Smooth muscle cell (in vitro differentiated cells): Measurements from ENCODE around the gene INTS6L. TPM values are rescaled to one million over a fixed set of nuclear protein-coding genes. Genes with fewer than 3 reads are reported as not detected.

Experiments
- DNase-seq: peaks from one replicate; lab custom pipeline; 2025; ENCODE audit not compliant: unreplicated experiment; lab: John Stamatoyannopoulos, UW
- H2AFZ ChIP-seq: fragments of 200-600 bp; sonication (generic); 2 replicates; pipeline ENCODE4 v1.6.0; 2016; ENCODE audit warnings: antibody characterized with exemption, low read depth, mild to moderate bottlenecking
- H3F3A ChIP-seq: fragments of 200-600 bp; sonication (generic); 2 replicates; pipeline ENCODE4 v1.6.0; 2017; ENCODE audit warnings: antibody characterized with exemption, low read depth
- H3K27ac ChIP-seq: fragments of 200-600 bp; sonication (generic); 2 replicates; pipeline ENCODE4 v1.5.1; 2016; ENCODE audit warnings: low read depth, mild to moderate bottlenecking
- H3K27me3 ChIP-seq: fragments of 200-600 bp; sonication (generic); 2 replicates; pipeline ENCODE4 v1.6.1; 2016; ENCODE audit warnings: low read depth, mild to moderate bottlenecking
- H3K36me3 ChIP-seq: fragments of 200-600 bp; sonication (generic); 2 replicates; pipeline ENCODE4 v1.5.1; 2016; ENCODE audit warnings: low read depth
- H3K4me1 ChIP-seq: fragments of 200-600 bp; sonication (generic); 2 replicates; pipeline ENCODE4 v1.5.1; 2016; ENCODE audit warnings: low read depth
- H3K4me2 ChIP-seq: fragments of 200-600 bp; sonication (generic); 2 replicates; pipeline ENCODE4 v1.6.0; 2016; ENCODE audit warnings: mild to moderate bottlenecking
- H3K4me3 ChIP-seq: fragments of 200-600 bp; sonication (generic); 2 replicates; pipeline ENCODE4 v1.5.1; 2016; ENCODE audit warnings: mild to moderate bottlenecking
- H3K79me2 ChIP-seq: fragments of 200-600 bp; sonication (generic); 2 replicates; pipeline ENCODE4 v1.6.0; 2016; ENCODE audit warnings: low read depth, mild to moderate bottlenecking
- H3K9ac ChIP-seq: fragments of 200-600 bp; sonication (generic); 2 replicates; pipeline ENCODE4 v1.6.0; 2016; ENCODE audit warnings: low read depth
- H3K9me3 ChIP-seq: fragments of 200-600 bp; sonication (generic); replicated peaks from 2 replicates; pipeline ENCODE4 v1.5.1; 2016; ENCODE audit warnings: low read depth
- H4K20me1 ChIP-seq: fragments of 200-600 bp; sonication (generic); 2 replicates; pipeline ENCODE4 v1.6.0; 2016; ENCODE audit warnings: low read depth
- WGBS: methylation state at CpG from one replicate; pipeline ENCODE4 v1.1.7; 2016; ENCODE audit warnings: low lambda C conversion rate; 5-methylcytosine and 5-hydroxymethylcytosine counted together
- polyA plus RNA-seq: library from polyadenylated mRNA; unstranded; fragments of >200 nt; fragmentation: Nextera tagmentation; extraction: Ambion mirVana; gene quantifications from 2 replicates; pipeline ENCODE4 v1.2.1, GENCODE V29; 2016
- total RNA-seq: library from RNA; depleted of rRNA; stranded (reverse); fragments of >200 nt; gene quantifications from 2 replicates; pipeline ENCODE4 v1.2.3, GENCODE V29; 2014
- TF ChIP-seq, protein P1 (sequence below): fragments of 200-600 bp; sonication (generic); IDR thresholded peaks from 2 replicates; pipeline ENCODE4 v1.5.1; 2017; ENCODE audit warnings: borderline replicate concordance, mild to moderate bottlenecking, antibody characterized with exemption; ENCODE audit not compliant: insufficient read depth, poor library complexity, severe bottlenecking

INTS6L gene
- total and polyA plus RNA-seq, 2 experiments from 2014 or later, result 4.9 to 20.5 TPM

DNA sequence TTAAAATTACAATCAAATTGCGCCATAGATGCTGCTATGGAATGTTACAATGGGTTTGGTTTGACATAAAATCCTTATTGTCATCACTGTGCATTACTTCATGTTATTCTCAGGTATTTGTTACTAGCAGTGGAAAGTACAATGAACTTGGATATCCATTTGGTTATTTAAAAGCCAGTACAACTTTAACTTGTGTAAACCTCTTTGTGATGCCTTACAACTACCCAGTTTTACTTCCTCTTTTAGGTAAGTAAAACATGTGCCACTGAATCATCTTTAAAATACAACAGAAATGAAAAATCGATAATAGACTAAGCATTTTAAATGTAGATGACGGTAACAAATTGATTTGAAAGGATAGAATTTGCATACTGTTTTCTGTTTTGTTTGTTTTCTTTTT is 35.6 kb downstream of the INTS6L start:
- Histone ChIP-seq H3K27me3 (no peaks in the 10 kb centered on the region), H3K4me2 (no peak overlapping the region), H4K20me1 (no peaks in the 10 kb centered on the region), H2AFZ (no peak overlapping the region), H3K4me1 (no peaks in the 10 kb centered on the region), H3K36me3 (no peaks in the 10 kb centered on the region), H3K9ac (no peak overlapping the region), H3F3A (no peaks in the 10 kb centered on the region), H3K79me2 (no peaks in the 10 kb centered on the region), H3K4me3 (no peak overlapping the region), H3K27ac (no peak overlapping the region), H3K9me3 (peaks cover 4% of the 10 kb centered on the region)
- TF ChIP-seq, protein P1, sequence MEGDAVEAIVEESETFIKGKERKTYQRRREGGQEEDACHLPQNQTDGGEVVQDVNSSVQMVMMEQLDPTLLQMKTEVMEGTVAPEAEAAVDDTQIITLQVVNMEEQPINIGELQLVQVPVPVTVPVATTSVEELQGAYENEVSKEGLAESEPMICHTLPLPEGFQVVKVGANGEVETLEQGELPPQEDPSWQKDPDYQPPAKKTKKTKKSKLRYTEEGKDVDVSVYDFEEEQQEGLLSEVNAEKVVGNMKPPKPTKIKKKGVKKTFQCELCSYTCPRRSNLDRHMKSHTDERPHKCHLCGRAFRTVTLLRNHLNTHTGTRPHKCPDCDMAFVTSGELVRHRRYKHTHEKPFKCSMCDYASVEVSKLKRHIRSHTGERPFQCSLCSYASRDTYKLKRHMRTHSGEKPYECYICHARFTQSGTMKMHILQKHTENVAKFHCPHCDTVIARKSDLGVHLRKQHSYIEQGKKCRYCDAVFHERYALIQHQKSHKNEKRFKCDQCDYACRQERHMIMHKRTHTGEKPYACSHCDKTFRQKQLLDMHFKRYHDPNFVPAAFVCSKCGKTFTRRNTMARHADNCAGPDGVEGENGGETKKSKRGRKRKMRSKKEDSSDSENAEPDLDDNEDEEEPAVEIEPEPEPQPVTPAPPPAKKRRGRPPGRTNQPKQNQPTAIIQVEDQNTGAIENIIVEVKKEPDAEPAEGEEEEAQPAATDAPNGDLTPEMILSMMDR, result no peak
- no peak for DNase-seq
- WGBS, result 65% methylated on average over 3 of the region's 3 CpGs

DNA sequence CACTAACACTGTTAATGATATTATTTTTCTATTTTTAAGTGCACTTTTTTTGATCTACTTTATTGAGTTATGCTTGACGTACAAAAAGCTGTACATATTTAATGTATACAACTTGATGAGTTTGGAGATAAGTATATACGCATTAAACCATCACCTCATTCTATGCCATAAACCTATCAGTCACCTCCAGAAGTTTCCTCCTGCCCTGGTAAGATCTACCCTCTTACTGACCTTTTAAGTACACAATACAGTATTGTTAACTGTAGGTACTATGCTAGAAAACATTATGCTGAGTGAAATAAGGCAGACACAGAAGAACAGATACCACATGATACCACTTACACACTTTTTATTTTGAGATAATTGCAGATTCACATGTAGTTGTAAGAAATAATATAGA is 36.9 kb downstream of the INTS6L start:
- 87% methylated on average over 2 of the region's 2 CpGs for WGBS
- Histone ChIP-seq H2AFZ (no peak overlapping the region), H3K27ac (no peak overlapping the region), H3K36me3 (peaks cover under 1% of the 10 kb centered on the region), H3K4me2 (no peak overlapping the region), H3K79me2 (no peaks in the 10 kb centered on the region), H3K4me1 (no peaks in the 10 kb centered on the region), H3K9me3 (peaks cover 4% of the 10 kb centered on the region), H3K4me3 (no peak overlapping the region), H4K20me1 (no peaks in the 10 kb centered on the region), H3K27me3 (no peaks in the 10 kb centered on the region), H3F3A (no peaks in the 10 kb centered on the region), H3K9ac (no peak overlapping the region)
- no peak for DNase-seq
- TF ChIP-seq, protein P1, result no peak

DNA sequence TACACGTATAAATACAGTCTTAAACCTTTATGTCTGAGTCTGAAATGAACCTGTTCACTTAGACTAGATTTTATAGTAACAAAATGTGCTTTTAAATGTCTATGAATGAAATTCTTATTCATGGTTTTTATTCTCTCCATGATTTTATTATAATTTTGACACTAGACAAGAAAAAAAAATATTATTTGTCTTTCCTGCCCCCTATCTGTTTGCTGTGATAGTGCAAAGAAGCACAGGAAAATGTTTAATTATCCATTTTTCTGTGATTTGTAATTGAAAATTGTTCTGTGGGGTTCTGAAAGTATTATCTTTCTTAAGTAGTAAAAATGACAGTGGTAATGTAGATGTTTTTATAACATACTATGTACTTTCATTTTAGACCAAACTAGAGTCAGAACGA is 52.0 kb downstream of the INTS6L start:
- H3K4me3 ChIP-seq, result no peak overlapping the region
- no peaks in the 10 kb centered on the region for H3K36me3 ChIP-seq
- no peak for DNase-seq
- TF ChIP-seq, protein P1, result peak; percentile 40
- no peaks in the 10 kb centered on the region for H3K9me3 ChIP-seq
- no peaks in the 10 kb centered on the region for H3K27me3 ChIP-seq
- no peaks in the 10 kb centered on the region for H3K4me1 ChIP-seq
- no peaks in the 10 kb centered on the region for H3F3A ChIP-seq
- H3K9ac ChIP-seq, result no peak overlapping the region
- 72% methylated on average over 2 of the region's 2 CpGs for WGBS
- H3K79me2 ChIP-seq, result no peaks in the 10 kb centered on the region
- no peak overlapping the region for H3K27ac ChIP-seq
- H2AFZ ChIP-seq, result no peak overlapping the region
- H3K4me2 ChIP-seq, result no peak overlapping the region
- H4K20me1 ChIP-seq, result no peaks in the 10 kb centered on the region

DNA sequence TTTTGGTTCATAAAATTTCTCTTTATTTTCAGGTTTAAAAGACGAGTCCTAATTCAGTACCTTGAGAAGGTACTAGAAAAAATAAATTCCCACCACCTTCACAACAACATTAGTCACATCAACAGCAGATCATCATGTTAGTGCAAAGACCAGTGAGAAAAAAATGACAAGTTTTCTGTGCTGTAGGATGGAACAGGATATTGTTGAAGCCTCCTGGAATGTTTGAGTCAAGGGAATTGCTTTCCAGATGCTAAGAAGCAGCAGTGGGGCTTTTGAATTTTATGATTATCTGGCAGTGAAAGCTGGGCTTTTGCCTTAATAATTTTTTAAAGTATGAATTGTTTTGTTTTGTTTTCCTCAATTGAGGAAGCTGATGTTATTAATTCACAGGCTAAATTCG is 61.0 kb downstream of the INTS6L start:
- WGBS, result 76% methylated on average over 2 of the region's 2 CpGs
- Histone ChIP-seq H3F3A (no peaks in the 10 kb centered on the region), H3K4me2 (no peak overlapping the region), H3K27me3 (no peaks in the 10 kb centered on the region), H2AFZ (no peak overlapping the region), H3K79me2 (no peaks in the 10 kb centered on the region), H4K20me1 (no peaks in the 10 kb centered on the region), H3K9ac (no peak overlapping the region), H3K9me3 (no peaks in the 10 kb centered on the region), H3K4me3 (no peak overlapping the region), H3K27ac (no peak overlapping the region), H3K36me3 (no peaks in the 10 kb centered on the region), H3K4me1 (no peaks in the 10 kb centered on the region)
- DNase-seq, result no peak
- TF ChIP-seq, protein P1, result no peak
